Nephron progenitor cell (in vitro differentiated cells): ENCODE data around the gene UIMC1.

Experiments used
- DNase-seq: peaks from one replicate; pipeline ENCODE4 v3.0.0; 2021
- H3K27ac Mint-ChIP-seq: 2 replicates; pipeline ENCODE4 v1.8.0; 2021; ENCODE audit warnings: mild to moderate bottlenecking, moderate library complexity, mixed read lengths
- H3K27me3 Mint-ChIP-seq: 2 replicates; pipeline ENCODE4 v1.8.0; 2021; ENCODE audit warnings: mild to moderate bottlenecking, low read depth, mixed read lengths; ENCODE audit not compliant: poor library complexity
- H3K36me3 Mint-ChIP-seq: 2 replicates; pipeline ENCODE4 v1.8.0; 2021; ENCODE audit warnings: low read depth, mixed read lengths
- H3K4me1 Mint-ChIP-seq: 2 replicates; pipeline ENCODE4 v1.8.0; 2021; ENCODE audit warnings: mixed read lengths
- H3K4me3 Mint-ChIP-seq: 2 replicates; pipeline ENCODE4 v1.8.0; 2021; ENCODE audit warnings: mild to moderate bottlenecking, moderate library complexity, mixed read lengths
- H3K9me3 Mint-ChIP-seq: 2 replicates; pipeline ENCODE4 v1.8.0; 2021; ENCODE audit warnings: mild to moderate bottlenecking, moderate library complexity, mixed read lengths
- CTCF ChIP-seq: fragments of 200-600 bp; sonication (generic); IDR thresholded peaks from 2 replicates; pipeline ENCODE4 v1.5.0; 2021; ENCODE audit warnings: antibody characterized with exemption

Gene UIMC1

GRCh38 chr5:177020033-177020432, 13.5 kb upstream of the UIMC1 start:
- Mint-ChIP-seq H3K9me3 (no peaks in the 10 kb centered on the region), H3K4me1 (peaks cover 31% of the 10 kb centered on the region), H3K27me3 (peaks cover 4% of the 10 kb centered on the region), H3K27ac (no peak overlapping the region), H3K4me3 (no peak overlapping the region), H3K36me3 (peaks cover 8% of the 10 kb centered on the region)
- no peak for TF ChIP-seq CTCF
- DNase-seq: no peak

- no peaks in the 10 kb centered on the region for H3K9me3 Mint-ChIP-seq
- DNase-seq: no peak
- no peak overlapping the region for H3K4me3 Mint-ChIP-seq
- no peak for TF ChIP-seq CTCF
- no peaks in the 10 kb centered on the region for H3K36me3 Mint-ChIP-seq
- H3K4me1 Mint-ChIP-seq: peaks cover 17% of the 10 kb centered on the region
- no peak overlapping the region for H3K27ac Mint-ChIP-seq
- H3K27me3 Mint-ChIP-seq: peaks cover 9% of the 10 kb centered on the region
Observed at GRCh38 chr5:177018341-177018740, 11.8 kb upstream of the UIMC1 start.

DNA sequence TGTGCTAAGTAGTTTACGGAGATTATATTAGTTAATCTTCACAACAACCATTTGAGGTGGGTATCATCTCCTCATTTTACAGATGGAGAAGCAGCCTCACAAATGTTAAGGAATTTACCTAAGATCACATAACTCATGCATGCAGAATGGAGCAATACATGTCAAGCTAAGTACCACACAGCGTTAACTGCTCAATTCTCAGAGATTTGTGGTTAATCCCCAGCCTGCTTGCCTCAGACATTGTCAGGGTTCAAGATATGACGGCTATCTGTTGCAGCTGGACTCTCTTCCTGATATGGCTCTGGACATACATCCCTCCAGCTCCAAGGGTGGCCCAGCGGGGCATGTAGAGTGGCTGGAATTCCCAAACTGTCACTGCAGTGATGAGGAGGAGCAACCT, 8.6 kb upstream of the UIMC1 start:
- peaks cover 5% of the 10 kb centered on the region for H3K27me3 Mint-ChIP-seq
- H3K27ac Mint-ChIP-seq: no peak overlapping the region
- DNase-seq: no peak
- no peaks in the 10 kb centered on the region for H3K36me3 Mint-ChIP-seq
- H3K4me1 Mint-ChIP-seq: no peaks in the 10 kb centered on the region
- H3K4me3 Mint-ChIP-seq: no peak overlapping the region
- H3K9me3 Mint-ChIP-seq: no peaks in the 10 kb centered on the region
- no peak for TF ChIP-seq CTCF

DNA sequence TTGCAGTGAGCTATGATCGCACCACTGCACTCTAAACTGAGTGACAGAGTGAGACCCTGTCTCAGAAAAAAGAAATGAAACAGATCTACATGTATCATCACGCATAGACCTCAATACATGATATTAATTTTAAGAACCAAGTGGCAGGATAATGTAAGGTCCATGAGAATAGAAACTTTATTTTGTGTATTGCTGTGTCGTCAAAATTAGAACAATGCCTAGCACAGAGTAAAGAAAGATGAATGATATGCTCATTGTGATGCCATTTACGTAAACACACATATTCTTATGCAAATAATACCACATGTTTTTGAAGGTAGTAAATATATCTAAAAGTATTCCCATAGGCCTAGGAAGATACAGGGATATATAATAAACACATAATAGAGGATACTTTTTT, 3.6 kb upstream of the UIMC1 start:
- no peak for DNase-seq
- H3K4me1 Mint-ChIP-seq: peaks cover 7% of the 10 kb centered on the region
- H3K27me3 Mint-ChIP-seq: peaks cover 20% of the 10 kb centered on the region
- H3K4me3 Mint-ChIP-seq: no peak overlapping the region
- H3K36me3 Mint-ChIP-seq: no peaks in the 10 kb centered on the region
- no peak overlapping the region for H3K27ac Mint-ChIP-seq
- TF ChIP-seq CTCF: no peak
- H3K9me3 Mint-ChIP-seq: no peaks in the 10 kb centered on the region

GRCh38 chr5:177008716-177009115, 2.1 kb upstream of the UIMC1 start:
- no peak for DNase-seq
- Mint-ChIP-seq H3K36me3 (peaks cover under 1% of the 10 kb centered on the region), H3K9me3 (no peaks in the 10 kb centered on the region), H3K27me3 (peaks cover 15% of the 10 kb centered on the region), H3K4me1 (peaks cover 16% of the 10 kb centered on the region), H3K4me3 (no peak overlapping the region), H3K27ac (no peak overlapping the region)
- TF ChIP-seq CTCF: no peak

DNA sequence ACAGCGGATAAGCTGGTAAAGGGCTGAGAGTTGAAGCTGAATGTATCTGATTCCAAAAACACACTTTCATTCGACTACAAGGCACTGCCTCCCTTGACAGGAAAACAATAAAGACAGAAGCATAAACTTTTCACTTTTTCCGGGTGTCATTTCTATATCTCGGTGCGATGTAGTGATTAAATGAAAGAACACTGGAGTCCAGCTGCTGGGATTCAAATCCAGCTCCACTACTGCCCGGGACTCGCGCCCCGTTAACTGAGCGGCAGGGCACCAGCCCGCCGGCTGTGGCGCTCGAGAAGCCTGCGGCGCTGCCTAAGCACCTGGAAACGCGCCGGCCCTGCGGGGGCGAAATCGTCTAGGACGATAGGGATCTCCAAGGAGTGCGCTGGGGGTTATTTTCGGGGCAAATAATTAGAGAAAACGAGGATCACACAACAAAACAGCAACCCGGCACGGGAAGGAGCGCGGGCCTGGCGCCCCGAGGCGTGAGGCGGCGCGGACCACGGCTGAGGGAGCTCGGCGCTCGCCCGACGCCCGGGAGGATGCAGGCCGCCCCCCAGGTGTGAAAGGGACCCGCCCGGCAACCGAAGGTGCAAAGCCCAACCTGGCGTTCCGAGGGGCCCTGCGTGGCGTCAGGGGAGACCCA, 837 bp downstream of the UIMC1 start:
- Mint-ChIP-seq H3K9me3 (peaks cover 8% of the 10 kb centered on the region), H3K36me3 (peaks cover 15% of the 10 kb centered on the region), H3K27me3 (peaks cover 15% of the 10 kb centered on the region), H3K27ac (peak overlapping the region; percentile 77), H3K4me1 (peaks cover 21% of the 10 kb centered on the region), H3K4me3 (peak overlapping the region; percentile 93)
- peak; percentile 72 for DNase-seq
- peak; percentile 35 for TF ChIP-seq CTCF
